Posterior vena cava (tissue), 2 donors: ENCODE measurements around the gene CCDC112. TPM values are rescaled to one million over a fixed set of nuclear protein-coding genes. Genes with fewer than 3 reads are reported as not detected.

Experiments
- DNase-seq: peaks from one replicate; pipeline ENCODE4 v3.0.0-alpha.2; 2020; ENCODE audit warnings: low spot score
- intact Hi-C, 2 donors: fragments of 100-400 bp; cut with DNase I; formaldehyde crosslinking; loops; one replicate each; pipeline versions ENCODE4 v1.14.1 to v1.14.2; 2022 to 2023
- total RNA-seq, 2 donors: library from RNA; stranded (reverse); fragmentation: NEBNext Ultra II Directional; extraction: Animal tissue kit (Norgen Biotek cat#: 25700); gene quantifications; one replicate each; pipeline ENCODE4 v1.2.1, GENCODE V29; 2021
- donor health status: DM: yes; HTN: yes; CAD: no.
- donor health status: DM: yes; HTN: yes; CAD: no.

CCDC112 gene
- total RNA-seq, 2 donors from 2014 or later: 5.8 to 6.4 TPM

DNA sequence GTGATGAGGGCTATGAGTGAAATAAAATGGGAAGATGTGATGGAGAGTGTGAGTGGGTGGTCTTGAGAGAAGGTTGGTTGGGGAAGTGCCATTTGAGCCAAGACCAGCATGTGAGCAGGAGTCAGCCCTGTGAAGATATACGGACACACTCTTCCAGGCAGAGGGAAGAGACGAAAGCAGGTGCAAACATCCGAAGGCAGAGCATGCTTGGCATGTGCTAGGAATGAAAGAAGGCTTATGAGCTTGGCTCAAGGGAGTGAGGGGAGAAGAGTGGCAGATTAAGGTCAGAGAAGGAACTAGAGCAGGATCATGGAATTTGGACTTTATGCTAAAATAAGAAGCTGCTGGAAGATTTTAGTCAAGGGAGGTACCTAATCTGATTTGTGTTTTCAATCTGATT is 23.6 kb upstream of the CCDC112 start:
- intact Hi-C loops: no loop called here
- no peak for DNase-seq

DNA sequence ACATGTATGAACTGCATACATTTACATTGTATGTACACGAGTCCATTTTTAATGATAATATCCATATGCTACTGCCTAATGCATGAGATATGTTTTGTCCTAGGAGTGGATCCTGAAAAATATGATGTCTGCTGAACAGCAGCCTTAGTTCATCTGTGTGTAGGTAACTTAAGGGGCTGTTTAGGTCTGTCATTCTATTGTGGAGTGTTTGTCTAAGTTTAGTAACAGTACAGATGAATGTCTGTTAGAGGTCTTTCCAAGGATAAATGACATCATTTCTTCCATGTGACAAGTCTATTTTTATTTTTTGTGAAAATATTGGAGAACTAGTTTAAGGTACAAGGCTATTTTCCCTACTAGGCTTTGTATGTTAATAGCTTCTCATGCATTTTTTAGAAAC is 22.6 kb upstream of the CCDC112 start:
- intact Hi-C loops: no loop called here
- DNase-seq: no peak

DNA sequence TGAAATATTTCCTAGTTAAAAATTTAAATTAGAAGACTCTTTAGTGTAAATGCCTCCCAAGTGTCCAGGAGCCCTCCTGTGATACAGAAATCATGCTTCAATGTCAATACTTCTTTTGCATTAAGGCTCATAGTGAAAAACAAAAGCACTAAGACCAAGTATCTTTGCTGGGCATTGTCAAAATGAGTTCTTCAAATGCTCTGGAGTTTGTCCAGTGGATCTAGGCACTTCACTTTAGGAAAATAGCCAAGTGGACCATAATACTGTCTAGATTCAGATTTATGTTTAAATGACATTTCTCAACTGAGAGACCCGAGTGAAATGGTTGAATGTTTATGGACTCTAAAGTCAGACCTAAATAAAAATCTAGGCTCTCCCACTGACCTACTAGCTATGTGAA is 21.3 kb upstream of the CCDC112 start:
- DNase-seq: no peak
- intact Hi-C loops: no loop called here

DNA sequence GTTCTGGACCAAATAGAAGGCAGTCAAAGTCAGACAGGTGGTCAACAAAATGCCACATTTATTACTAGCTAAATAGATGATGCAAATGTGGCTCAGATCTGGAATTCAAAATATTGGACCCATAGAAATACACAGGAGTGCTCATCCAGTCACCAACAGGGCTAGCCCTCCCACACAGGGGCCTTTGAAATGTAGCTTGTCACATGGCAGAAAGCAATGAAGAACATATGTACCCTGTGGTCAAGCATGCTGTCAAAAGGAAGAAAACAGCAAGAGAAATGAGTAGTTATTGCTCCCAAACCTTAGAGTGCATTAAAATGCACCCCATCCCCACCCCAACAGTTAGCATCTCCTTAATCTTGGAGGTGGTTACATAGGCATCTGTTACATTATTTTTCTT is 20.9 kb upstream of the CCDC112 start:
- no peak for DNase-seq
- intact Hi-C loops: no loop called here

DNA sequence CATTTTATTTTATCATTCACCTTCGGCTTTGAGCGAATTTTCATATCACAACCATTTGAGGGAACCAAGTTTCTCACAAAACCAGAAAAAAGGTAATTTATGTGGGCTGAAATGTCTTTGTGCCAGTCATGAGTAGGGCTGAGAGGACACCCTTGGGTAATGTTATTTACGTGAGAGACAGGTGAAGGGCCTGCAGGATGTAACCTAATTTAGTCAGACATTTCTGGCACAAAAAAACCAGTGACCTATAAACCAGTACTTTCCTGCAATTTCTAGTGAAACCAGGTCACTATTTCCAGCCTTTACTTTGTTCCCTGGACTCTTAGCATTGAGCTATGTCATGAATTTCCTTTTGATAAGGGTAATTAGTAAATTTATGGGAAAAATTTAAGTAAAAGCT is 17.2 kb upstream of the CCDC112 start:
- DNase-seq: no peak
- intact Hi-C loops: loop anchor here in 1 of 2 donors (5.0 kb wide), 2 partner anchors 259 to 274 kb away; no protein-coding TSS in a partner anchor

DNA sequence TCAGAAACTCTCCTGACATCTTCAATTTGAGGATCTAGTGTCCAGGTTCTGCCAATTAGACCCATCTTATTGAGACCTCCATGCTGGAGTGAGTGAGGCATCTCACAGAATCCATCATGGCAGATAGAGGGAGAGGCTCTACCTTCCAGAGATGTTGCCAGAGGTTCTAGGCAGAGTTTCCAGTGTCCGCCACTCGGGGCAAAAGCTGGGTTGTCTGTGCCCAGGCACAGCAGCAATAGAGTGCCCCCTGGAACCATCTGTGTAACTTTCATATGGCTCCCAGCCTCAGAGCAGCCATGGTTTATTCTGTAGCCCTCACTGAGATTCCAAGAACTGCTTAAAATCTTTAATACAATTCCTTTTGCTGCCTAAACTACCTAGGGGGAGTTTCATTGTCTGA is 16.6 kb upstream of the CCDC112 start:
- intact Hi-C loops: loop anchor here in 1 of 2 donors (5.0 kb wide), 2 partner anchors 259 to 274 kb away; no protein-coding TSS in a partner anchor
- DNase-seq: no peak

DNA sequence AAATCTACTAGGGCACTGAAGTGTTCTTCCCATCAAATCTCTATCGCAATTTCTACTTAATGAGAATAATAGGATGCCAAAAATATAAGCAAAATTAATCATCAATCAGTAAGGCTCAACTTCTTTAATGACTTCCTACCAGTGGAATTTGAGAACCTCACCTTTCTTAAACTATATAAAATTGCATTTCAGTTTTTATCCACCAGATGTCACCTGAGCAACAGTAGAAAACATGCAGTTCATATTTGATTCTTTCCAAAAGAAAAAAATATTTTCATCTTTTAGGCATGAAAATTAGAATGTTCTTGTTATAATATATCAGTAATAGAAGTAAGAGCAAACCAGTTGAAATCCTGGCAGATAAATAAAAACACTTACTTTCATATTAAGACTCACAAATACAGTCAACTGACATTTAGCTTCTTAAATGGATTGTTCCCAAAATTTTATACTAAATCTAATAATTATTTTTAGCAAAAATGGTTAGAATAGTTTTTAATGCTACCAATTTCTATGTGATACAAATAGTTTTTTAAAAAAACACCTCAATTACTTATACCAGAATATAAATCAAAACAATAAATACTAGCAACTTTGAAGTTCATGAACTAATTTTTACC is 13.4 kb upstream of the CCDC112 start:
- intact Hi-C loops: loop anchor here (5.0 kb wide), 2 partner anchors 262 to 277 kb away; no protein-coding TSS in a partner anchor
- DNase-seq: no peak

DNA sequence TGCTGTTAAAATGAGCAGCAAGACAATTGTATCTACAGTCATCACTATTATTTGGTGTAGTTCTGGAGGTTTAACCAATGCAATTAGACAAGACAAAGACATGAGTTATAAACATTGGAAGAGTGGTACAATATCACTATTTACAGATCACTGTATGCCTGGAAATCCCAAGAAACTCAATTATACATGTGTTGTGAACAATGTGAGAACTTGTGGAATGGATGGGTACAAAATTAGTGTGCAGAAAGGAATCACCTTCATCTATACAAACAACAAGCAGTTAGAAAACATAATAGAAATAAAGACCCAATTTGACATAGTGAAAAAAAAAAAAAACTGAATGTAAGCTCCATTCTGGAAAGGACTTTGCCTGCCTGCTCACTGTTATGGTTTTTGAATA is 12.4 kb upstream of the CCDC112 start:
- no peak for DNase-seq
- intact Hi-C loops: loop anchor here in 1 of 2 donors (5.0 kb wide), 1 partner anchor 278 kb away; no protein-coding TSS in a partner anchor

DNA sequence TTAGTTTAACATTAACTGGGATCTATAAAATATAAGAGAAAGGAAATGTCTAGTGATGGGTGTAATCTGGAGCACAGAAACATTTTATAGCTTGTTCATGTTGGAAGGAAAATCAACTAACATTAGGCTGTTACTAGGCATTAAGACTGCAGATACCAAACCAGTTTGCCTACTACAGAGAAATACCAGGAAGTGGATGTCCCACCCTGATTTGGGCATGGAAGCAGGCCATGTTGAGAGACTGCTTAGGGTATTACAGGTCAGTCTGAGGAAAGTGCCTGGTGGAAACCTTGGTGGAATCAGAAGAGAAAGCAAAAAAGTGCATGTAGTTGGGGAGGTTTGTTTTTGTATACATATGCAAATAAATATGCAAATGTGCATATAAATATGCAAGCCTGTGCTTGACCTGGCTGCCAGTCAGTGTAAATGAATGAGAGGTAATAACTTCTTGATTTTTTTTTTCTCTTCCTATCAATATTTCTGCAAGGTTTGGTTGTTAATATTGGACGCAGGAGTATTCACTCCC is 9.6 kb upstream of the CCDC112 start:
- DNase-seq: no peak
- intact Hi-C loops: loop anchor here in 1 of 2 donors (5.0 kb wide), 1 partner anchor 281 kb away; no protein-coding TSS in a partner anchor

DNA sequence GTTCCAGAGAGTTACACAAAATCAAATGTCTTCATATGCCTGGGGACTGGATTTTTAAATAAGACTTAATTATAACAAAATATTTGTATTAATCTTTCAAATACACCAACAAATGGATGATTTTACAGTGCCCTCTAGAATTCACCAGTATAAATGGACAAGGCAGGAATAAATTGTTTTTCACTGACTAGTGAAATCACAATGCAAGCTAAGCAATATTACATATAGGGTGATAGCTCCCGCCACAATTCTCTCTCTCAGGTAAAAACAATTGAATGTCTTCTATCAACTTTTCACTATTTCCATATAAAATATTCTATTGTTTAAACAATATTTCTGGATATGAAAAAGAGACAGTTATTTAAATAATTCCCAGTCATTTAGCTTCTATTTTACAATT is 8.0 kb upstream of the CCDC112 start:
- DNase-seq: no peak
- intact Hi-C loops: no loop called here

DNA sequence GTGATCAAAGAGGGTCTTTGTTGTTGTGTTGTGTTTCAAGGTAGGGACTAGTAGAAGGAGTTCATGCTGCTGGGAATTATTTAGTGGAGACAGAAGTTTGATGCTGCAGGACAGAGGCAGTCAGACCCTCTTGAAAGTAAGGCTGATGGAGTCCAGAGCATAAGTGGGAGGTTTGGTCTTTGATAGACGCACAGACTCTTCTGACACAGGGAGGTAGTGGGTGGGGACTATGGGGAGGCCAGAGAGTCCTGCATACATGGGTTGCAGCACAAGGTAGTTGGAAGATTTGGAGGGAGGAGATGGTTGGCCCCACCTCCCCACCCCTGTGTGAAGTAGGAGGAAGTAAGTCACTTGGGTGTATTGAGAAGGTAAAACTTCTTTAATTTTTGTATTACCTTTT is 2.4 kb upstream of the CCDC112 start:
- no peak for DNase-seq
- intact Hi-C loops: no loop called here

DNA sequence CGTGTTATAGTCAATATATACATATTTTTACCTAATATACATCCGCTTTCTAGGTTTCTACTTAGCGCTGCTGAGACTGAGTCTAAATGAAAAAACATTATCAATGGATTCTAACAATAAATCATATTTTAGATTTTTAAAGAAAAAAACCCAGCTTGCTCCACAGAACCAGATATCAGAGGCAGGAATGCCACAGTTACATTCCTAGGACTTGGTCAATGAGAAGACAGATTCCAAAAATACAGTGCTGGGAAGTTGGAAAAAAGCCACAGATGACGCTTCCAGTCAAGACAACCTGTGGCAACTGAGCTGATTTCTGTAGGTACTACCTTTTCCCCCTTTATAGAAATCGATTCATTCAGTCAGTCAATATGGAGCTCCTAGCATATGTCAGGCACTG is 577 bp upstream of the CCDC112 start:
- intact Hi-C loops: no loop called here
- no peak for DNase-seq

DNA sequence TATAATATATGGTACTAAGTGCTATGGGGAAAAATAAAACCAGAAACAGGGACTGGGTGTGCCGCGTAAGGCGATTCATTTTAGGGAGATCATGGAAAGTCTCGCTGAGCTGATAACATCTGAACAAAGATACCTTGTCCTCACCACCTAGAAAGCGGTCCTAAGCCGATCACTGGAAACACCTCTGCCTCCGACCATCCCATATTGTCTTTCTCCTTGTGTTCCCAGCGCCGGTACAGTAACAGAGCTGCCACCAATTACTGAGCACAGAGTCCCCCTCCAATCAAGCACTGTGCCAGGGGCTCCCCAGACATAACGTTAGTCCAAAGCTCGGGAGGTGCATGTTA is 704 bp downstream of the CCDC112 start:
- DNase-seq: no peak
- intact Hi-C loops: no loop called here

DNA sequence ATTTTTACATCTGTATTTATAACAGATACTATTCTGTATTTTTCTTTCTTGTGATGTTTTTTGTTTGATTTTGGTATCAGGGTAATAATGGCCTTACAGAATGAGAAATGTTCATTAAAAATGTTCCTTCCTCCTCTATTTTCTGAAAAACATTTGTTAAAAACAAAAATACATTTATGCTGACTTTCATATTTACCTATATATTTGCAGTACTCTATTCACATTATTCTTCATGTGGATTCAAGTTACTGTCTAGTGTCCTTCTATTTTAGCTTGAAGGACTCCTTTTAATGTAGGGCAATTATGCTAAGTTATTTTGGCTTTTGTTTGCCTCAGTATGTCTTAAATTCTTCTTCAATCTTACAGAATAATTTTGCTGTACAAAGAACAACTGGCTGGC is 5.1 kb downstream of the CCDC112 start:
- intact Hi-C loops: no loop called here
- DNase-seq: no peak

DNA sequence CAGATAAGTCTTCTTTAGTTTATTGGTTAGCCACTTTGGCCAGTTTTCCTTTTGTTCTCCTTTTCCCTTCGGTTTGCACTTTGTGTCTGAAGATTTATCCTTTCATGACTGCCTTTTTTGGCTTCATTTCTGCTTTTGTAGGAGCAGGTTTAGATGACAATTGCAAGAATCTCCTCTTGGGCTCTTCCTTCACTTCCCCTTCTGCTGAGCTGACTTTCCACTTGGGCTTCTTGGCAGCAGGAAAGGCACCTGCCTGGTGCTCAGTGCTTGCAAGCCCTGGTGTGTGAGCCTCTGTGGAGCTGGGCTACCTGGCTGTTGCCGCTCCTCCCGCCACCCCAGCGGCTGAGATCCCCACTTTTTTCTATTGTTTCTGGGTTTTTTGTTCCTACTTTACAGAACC is 7.3 kb downstream of the CCDC112 start:
- intact Hi-C loops: no loop called here

DNA sequence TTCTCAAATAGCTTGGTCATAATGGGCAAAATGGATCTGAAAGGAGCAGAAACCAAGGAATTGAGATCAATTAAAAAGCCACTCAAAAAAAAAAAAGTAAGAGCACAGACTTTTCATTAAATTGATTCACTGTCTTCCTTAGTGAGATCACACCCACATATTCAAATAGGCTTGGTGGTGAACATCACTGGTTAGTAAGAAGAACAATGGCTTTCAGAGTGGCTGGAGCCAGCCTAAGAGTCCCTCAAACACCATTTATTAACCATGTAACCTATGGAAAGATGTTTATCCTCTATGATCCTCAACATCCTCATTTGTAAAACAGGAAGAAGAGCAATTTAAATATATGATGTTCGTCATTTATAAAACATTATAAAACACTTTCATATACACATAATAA is 12.4 kb downstream of the CCDC112 start:
- intact Hi-C loops: no loop called here
- no peak for DNase-seq

More for the DNA sequence above, 7.3 kb downstream of the CCDC112 start:
- DNase-seq: no peak

DNA sequence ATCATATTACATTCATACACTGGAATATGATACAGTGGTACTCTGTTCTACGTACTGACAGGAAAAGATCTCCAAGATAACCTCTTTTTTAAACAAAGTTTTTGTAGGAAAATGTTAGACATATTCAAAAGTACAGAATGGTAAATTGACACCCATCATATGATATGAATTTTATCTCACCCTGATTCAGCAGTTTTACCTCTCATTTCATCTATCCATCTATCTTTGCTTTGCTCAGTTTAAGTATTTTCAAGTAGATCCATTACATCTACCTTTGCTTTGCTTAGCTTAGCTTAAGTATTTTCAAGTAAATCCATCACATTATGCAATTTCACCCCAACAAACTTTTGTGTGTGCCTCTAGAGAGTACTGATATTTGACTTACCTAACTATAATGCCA is 14.3 kb downstream of the CCDC112 start:
- DNase-seq: no peak
- intact Hi-C loops: no loop called here

DNA sequence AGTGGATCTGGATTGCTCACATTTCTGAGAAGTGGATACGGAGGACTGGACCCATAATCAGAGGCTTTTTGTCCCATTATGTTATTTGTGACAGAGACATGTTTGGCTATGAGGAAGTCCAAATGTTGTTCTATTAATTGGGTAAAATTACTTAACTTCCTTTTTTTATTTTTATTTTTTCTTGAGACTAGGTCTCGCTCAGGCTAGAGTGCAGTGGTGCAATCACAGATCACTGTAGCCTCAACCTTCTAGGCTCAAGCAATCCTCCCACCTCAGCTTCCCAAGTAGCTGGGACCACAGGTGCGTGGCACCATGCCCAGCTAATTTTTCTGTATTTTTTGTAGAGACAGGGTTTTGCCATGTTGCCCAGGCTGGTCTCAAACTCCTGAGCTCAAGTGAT is 21.9 kb downstream of the CCDC112 start:
- DNase-seq: no peak
- intact Hi-C loops: no loop called here

DNA sequence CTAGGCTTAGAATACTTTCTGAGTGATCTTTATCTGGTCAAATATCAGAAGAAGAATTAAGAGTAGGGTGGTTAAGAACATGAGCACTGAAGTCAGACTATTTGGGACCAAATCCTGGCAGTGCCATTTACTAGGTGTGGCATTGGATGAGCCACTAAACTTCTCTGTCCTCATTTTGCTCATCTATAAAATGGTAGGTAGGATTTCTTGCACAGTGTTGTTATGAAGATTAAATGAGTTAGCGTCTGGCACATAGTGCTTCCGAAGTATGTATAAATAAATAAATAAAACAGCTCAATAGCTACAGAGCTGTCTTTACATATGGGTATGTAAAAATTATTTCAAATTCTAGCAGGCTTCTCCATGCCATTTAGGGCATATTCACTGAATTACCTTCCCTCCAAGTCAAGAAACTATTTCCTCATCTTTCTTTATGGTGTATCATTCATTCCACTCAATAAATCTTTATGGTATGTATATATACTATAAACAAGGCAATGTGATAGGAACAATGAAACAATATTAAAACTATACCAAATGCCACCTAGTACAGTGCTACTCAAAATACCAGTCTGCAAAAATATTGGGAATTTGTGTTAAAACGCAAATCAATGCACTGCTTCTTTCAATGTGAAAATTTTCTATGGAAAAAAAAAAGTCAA is 24.0 kb downstream of the CCDC112 start:
- no peak for DNase-seq
- intact Hi-C loops: no loop called here

DNA sequence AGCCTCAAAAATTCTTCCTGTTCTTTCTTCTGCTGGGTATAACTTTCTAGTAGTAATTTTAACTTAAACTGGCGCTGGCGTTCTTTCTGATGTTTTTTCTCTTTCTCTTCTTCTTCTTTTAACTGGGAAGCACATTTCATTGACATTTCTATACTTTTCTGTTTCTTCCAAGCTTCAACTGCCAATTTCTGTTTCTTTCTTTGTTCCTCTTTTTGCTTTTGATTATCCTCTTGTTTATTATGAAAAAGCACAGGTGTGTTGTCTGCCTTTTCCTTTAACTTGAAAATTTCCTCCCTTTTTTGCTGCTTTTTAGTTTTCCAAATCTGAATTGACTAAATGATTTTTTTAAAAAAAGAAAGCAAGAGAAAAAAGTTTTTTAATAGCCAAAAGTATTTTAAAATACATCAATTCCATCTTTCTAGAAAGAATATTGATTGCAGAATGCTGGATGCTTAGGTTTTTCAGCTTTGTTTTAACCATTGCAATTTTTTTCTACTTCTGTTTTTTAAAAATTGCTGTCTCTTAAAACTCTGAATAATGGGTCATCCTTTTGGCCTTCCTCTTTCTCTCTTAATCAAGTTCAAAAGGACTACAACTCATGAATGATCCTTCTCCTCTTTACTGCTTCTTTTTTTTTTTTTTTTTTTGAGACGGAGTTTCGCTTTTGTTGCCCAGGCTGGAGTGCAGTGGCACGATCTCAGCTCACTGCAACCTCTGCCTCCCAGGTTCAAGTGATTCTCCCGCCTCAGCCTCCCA is 25.0 kb downstream of the CCDC112 start:
- intact Hi-C loops: no loop called here
- DNase-seq: no peak
